T-helper 2 cell treated with Interferon-gamma antibody and Interleukin-4, amounts not matched to agents 100 ng/mL and 5 ng/mL, for 36 hours (primary cell): ENCODE measurements around the gene CDKN1C. TPM values are rescaled to one million over a fixed set of nuclear protein-coding genes. Genes with fewer than 3 reads are reported as not detected.

Experiments used
- intact Hi-C: fragments of 100-400 bp; cut with micrococcal nuclease; formaldehyde crosslinking; loops from one replicate; pipeline ENCODE4 v1.15.1; 2023
- total RNA-seq: library from RNA; stranded (reverse); gene quantifications from 2 replicates; pipeline ENCODE4 v1.2.3, GENCODE V29; 2022

The CDKN1C gene
- total RNA-seq, 1 donor from 2014 or later: 0.39 TPM

DNA sequence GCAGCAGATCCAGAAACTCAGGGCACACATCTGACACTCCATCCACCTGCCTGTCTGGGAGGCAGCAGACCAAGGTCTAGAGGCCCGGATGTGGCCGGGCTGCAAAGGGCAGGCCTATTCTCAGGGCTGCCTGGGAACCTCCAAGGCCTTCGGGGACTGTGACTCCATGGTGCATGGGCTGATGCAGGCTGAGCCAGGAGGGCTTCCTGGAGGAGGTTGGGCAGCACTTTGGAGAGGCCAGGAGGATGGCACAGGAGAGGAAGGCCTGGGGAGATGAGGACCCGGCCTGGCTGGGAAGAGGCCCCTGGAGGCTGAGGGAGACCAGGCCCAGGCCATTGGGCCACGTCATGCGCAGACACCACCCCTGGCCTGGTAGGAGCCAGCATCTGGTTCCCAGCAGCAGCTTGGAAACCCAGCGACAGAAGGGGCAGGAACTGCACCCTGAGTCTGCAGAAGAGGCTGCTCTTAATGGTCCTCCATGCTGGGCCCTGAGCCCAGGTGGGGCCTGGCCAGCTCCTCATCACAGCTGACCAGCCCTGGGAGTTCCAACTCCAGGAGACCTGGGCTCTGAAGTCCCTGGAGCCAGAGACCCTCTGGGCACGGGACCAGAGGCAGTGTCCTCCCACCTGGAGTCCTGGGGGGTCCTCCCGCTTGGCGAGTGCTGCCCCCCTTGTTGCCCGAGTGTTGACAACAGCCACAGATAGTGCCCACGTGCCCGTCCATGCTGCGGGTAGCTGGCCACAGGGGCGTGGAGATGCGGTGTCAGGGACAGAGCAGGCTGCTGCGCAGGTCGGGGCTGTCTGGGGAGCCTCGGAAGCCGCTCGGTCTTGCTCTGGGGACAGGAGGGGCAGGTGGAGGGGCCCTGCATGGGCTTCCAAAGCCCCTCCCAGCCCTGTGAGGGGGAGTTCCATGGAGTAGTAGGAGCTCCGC is 38.1 kb upstream of the CDKN1C start:
- intact Hi-C loops: no loop called here

DNA sequence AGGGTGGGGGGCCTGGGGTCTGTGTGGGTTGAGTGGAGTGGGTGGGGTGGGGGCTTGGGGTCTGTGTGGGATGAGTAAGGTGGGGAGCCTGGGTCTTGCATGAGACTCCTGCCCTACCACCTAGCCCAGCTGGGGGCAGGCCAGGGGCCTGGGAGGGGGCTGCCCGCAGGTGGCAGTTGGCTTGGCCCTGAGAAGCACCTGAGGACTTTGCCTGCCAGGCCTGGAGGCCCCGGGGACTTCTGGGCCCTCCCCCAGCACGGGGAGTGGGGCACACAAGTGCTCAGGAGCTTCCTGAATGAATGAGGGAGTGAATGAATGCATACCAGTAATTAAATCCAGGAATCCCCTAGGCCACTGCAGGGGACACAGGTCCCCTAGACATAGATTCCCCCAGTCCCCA is 37.1 kb upstream of the CDKN1C start:
- intact Hi-C loops: no loop called here

DNA sequence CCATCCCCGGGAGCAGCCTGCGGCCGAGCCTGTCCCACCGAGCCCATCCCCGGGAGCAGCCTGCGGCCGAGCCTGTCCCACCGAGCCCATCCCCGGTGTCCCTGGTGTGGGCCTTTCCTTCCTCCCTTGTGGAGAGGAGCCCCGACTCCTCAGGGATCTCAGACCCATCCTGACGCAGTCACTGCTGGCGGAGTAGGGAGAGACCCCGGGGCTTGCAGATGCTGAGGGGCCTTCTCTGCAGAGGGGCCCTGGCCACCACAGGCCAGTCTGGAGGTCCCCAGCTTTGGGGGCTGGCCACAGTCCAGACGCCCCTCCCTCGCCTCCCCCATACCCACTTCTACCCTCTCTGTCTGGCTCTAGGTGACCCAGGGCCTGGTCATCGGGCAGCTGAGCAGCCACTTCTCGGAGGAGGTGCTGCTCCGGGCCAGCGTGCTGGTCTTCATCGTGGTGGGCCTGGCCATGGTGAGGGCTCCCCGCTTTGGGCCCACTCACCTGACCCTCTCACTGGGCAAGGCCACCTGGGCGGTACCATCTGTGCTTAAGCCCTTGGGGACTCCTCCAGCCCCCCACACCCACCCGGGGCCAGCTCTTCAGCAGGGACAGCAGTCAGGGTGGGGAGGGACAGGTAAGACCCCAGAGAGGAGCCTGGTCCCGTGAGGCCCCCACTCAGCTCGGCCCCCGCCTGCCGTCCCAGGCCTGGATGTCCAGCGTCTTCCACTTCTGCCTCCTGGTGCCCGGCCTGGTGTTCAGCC is 36.3 kb upstream of the CDKN1C start:
- intact Hi-C loops: no loop called here

DNA sequence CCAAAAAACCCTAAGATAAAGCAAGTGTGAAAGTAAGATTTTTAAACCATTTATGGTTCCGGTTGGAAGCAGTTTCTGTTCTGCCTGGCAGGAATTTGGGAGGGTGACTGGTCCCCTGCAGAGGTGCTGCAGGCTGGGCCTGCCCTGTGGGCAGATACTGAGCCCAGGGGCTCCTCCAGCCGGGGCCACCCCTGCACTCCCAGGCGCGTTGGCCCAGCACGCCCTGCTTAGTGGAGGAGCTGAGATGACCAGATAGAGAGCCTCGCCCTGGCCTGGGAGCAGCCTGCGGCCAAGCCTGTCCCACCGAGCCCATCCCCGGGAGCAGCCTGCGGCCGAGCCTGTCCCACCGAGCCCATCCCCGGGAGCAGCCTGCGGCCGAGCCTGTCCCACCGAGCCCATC is 35.7 kb upstream of the CDKN1C start:
- intact Hi-C loops: no loop called here

DNA sequence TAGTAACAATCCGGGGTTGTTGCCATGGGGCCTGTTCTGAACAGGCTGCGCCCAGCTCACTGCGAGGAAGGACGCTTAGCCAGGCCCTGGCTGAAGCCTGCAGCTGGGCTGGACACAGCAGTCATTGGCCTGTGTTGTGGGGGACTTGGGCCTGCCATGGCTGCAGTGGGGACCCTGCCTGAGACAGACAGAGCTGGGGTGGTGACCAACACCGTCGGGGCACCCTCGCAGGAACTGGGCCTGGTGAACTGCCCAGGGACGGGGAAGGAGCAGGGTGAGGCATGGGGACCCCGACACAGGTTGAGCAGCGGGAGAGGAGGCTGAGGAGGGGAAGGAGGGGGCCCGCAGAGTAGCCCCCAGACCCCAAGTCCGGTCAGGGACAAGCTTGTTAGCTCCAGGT is 34.8 kb upstream of the CDKN1C start:
- intact Hi-C loops: no loop called here

DNA sequence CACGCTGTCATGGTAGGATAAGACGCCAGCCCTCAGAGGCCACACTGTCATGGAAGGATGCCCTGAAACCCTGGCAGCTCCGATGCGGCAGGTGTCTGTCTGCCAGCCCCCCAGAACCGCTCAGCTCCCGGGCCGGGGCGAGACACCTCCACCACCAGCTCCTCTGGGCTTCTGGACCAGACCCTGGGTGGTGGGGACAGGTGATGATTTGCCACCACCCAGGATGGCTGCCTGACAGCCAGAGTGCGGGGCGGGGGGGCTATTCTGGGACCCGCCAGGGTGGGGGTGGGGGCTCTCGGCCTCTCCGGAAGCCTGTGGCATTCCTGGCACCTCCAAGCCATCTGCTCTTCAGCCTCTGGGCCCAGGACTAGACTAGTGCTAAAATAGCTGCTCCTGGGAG is 34.3 kb upstream of the CDKN1C start:
- intact Hi-C loops: no loop called here

DNA sequence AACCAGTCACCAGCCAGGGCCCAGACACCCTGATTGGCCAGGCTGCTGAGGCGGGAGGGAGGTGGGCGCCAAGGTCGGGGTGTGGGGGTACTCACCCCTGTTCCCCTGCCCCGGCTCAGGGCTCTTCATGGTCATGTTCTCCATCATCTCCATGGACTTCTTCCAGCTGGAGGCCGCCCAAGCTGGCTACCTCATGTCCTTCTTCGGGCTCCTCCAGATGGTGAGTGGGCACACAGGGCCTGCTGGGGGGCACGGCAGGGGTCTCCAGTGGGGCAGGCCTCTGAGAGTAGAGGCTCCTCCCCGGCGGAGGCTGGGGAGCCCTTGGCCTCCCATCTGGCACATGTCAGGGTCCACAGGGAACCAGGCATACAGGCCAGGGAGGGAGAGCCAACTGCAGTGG is 33.6 kb upstream of the CDKN1C start:
- intact Hi-C loops: no loop called here

DNA sequence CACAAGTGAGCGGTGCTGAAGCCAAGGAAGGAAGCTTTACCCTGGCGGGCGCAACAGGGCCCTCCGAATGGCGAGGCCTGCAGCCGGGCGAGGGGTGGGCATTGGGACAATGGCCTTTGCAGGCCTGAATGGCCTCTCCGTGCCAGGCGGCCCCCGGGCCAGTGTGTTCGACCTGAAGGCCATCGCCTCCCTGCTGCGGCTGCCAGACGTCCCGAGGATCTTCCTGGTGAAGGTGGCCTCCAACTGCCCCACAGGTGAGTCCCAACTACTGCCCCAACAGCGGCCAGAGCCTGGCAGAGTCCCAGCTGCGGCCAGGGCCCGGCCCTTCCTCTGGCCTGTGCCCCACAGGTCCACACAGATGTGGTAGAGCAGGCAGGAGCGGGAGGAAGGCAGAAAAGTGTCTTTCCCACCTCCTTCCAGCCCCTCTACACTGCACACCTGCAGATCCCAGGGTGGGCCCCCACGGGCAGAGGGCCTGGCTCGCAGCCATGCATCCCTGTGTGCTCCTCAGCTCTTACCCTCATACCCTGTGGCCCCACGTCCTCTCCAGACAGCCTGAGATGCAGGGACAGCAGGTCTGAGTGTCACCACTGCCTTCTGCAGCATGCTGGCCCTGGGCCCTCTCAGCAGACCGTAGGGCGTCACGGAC is 32.4 kb upstream of the CDKN1C start:
- intact Hi-C loops: no loop called here

DNA sequence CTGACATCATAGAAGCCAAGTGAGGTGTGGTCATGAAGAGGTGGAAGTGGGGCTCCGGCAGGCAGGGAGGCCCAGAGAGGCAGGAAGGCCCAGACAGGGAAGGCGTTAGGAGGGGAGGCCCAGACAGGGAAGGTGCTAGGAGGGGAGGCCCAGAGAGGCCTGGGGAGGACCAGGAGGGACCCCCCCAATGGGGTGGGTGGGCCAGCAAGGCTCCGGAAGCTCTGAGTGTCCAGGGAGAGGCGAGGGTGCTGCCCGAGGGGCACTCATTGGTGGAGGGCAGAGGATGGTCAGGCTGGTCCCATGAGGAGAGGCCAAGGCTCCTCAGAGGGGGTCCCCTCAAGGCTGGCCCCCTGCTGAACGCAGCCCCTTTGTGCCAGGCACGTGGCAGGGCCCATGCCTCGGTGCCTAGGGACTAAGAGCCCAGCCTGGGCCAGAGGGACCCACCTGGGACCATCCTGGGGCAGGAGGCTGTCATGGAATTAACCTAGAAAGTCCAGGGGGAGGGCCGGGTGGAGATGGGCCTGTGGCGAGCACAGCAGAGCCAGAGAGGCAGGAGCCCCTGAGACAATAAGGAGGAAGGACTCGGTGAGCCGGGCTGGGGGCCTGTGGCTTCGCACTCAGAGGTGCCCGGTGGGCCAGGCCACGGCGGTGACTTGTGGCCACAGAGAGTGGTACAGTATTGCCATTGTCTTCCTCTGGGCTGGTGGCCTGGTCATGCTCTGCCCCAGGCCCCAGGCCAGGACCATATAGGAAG is 31.5 kb upstream of the CDKN1C start:
- intact Hi-C loops: no loop called here

DNA sequence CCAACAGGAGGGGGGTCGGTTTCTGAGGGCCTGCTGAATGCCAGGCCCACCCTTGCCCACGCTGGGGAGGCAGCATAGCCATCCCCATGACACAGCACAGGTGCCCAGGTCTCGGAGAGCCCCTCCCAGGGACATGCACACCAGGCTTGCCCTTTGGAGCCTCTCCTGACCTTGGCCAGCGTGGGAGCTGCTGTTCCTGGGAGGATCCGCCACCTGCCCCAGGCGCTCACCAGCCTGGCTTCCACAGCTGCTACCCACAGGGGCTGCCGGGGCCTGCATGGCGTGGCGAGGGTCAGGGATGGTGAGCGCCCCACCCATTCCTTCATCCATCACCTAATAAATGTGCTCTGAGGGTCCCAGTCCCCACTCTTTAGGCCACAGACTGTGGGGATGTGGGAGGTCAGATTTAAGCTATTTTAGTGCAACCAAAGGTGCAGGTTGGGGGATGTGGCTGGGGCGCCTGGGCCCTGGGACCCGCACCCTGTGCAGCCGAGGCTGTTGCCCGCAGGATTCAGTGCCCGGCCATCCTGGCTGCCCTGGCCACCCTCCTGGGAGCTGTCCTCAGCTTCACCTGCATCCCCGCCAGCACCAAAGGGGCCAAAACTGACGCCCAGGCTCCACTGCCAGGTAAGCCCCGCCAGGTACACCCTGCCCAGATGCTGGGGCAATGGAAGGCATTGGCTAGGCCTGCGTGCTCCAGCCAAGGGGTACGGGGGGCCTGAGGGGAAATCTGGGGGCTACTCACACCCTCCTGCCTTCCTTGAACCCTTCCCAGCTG is 30.7 kb upstream of the CDKN1C start:
- intact Hi-C loops: no loop called here

DNA sequence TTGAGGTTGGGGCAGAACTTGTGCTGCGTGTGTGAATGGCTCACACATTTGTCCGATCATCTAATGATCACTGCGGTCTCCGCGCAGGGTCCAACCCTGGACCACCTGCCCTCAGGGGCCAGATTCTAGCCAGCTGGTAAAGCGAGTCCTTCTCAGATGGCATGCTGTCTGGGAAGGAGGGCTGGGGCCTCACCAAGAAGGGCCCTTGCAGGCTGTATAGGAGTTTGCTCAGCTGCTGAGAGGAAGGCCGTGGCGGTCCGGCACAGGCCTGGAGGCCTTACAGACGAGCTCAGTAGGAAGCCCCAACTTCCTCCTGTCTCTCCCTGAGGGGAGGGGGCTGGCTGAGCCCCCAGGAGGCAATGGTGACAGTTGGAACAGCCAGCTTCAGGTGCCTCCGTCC is 29.9 kb upstream of the CDKN1C start:
- intact Hi-C loops: no loop called here

DNA sequence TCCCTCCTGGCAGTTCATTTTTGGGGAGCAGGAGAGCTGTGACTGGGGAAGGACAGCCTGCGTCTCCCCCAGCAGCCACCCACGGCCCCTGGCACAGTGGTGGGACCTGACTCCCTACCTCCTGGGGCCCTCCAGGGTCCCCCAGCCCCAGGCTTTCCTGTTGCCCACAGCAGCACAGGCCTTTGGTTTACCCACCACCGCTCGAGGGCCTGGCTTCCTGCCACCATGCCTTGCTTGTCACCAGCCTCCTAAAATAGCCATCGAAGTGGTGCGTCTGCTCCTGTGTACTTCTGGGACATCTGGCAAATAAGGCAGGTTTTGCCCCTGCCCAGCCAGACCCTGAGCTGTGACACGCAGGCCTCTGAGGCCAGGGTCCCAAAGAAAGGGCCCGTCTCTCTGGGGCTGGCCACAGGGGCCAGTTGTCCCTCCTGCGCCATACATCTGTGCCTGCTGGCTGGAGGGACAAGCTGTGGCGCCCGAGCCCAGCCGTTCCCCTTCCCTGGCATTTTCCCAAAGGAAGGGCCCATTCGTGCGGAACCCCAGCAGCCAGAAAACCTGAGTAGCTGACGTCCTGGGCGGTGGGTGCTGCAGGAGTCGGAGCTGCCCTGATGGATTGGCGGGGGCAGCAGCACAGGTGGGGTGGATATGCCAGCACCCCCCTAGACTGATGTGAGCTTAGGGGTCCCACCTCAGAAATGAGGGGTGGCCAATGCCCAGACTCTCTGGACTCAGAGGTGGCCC is 29.1 kb upstream of the CDKN1C start:
- intact Hi-C loops: no loop called here

DNA sequence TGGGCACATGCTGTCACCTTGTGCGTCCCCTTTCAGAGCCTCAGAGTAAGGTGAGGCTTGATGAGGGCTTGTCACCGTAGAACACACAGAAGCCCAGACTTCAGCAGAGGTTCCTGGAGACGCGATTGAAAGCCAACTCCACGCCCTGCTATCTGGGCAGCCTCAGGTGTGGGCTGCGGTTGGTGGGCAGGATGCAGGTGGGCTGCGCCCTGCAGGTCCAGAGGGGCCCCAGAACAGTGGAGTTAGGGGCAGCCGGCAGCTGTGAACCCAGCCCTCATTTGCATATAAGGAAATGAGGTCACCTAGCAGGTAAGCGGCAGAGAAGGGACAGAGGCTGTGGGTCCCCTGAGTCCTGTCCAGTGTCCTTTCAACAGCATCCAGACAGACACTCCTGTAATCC is 28.2 kb upstream of the CDKN1C start:
- intact Hi-C loops: no loop called here

DNA sequence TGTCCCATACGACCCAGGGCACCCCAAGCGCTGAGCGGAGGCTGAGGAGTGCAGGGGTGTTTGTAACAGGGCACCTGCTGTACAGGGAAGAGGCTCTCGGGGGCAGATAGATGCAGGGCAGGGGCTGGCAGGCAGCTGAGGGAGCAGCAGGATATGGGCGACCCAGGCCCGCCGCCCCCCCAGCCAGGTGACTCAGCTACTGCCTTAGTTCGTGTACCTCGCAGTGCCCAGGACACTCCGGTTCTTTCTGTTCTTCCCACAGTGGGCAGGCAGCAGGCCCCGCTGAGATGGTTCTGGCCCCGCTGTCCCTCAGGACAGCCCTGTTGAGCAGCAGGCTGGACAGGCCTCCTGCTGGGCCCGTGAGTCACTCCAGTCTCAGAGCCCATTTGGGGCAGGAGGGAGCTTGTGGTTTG is 27.4 kb upstream of the CDKN1C start:
- intact Hi-C loops: no loop called here

DNA sequence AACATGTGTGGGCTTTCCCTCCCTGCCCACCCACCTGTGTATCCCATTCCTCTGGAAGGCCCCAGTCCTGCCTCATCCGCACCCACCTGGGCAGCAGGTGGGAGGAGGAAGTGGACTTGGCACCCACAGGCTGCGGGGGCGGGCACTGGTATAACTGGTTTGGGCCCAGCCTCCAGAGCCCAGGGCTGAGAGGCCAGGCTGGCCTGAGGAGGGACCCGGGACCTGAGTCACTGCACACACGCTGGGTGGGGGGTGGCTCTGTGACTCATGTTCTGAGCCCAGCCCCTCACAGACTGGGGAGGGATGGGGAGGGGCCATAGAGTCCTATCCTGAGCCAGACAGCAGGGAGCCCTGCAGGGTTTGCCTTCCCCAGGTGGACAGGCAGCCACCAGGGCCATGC is 26.9 kb upstream of the CDKN1C start:
- intact Hi-C loops: no loop called here

DNA sequence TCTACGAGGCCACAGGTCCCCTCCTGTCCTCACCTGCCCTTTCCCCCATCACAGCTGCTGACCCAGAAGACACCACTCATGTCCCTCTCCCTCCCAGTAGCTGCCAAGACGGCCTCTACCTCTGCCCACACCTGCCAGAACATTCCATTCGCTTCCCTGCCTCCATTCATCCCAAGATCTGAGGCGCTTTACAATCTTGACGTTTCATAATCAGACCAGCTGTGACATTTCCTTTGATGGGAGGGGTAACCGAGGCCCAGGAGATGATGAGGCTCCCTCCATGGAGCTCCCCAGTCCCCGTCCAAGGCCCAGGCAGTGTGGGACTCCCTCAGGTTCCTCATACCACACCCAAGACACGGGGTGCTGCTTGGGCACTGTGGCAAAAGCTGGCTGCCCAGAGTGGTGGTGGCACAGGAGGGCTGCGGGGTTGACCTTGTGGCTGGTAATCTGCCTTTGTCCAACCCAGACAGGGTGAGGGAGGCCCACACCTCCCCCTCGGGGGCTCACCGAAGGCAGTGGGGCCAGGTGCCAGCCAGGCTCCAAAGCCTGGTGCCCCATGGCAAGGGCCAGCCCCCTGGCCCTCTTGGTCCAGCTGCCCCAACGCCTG is 26.3 kb upstream of the CDKN1C start:
- intact Hi-C loops: no loop called here

DNA sequence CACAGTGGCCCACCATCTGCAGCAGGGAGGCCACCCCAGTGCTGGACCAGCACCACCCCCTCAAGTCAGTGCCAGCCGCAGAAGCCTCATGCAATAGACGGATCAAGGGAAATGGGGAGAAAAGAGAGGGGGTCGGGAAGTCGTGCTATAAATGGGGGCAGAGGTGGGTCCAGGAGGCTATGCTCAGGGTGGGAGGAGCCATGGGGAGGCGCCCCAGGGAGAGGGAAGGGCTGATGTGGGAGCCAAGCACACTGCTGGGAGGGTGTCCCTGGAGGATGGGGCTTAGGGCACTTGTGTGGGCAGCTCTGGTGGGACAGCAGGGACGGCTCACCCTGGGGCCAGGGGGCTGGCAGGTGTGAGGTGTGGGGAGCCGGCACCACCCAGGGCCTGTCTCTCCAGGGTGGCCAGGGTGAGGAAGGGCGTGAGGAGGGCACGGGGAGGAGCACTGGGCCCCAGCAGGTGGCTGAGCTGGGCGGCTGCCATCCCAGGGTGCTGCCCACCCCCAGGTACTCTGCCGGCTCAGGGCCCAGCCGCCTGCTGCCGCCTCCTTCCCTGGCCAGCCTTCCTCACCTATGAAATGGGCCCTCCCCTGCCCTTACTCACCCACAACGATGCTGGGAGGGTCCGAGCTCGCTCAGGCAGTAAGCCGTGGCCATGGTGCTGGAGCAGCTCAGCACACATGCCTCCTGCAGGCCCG is 25.7 kb upstream of the CDKN1C start:
- intact Hi-C loops: no loop called here

DNA sequence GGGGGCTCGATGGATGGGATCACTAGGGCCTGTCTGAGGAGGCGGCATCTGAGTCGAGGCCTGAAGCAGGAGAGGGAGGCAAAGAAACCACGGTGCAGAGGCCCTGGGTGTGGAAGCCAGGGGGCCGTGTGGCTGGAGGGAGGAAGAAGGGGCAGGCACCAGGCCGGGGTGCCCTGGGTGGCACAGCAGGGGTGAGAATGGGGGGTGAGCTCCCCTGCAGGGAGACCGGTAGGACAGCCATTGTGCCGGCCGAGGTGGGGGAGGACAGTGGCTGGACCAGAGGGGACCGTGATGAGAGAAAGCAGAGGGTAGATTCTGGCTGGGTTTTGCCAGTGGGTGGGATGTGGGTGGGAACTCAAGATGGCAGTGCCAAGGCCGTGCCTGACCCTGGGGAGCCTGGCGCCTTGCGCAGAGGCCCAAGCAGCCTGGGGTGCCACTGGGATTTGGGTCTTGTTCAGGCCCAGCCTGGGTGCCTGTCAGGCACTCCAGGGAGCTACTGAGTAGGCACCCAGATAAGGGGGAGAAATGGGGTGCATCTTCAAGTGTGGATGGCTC is 24.9 kb upstream of the CDKN1C start:
- intact Hi-C loops: no loop called here
